Esophagus squamous epithelium (tissue), 5 donors: ENCODE results near the gene ACTN4. TPM values are rescaled to one million over a fixed set of nuclear protein-coding genes. Genes with fewer than 3 reads are reported as not detected.

Experiments
- DNase-seq: peaks from one replicate; lab custom pipeline; 2025; lab: John Stamatoyannopoulos, UW
- H3K27ac ChIP-seq, 4 donors: fragments of 200-600 bp; sonication (generic); one replicate each; pipeline ENCODE4 v1.5.1; 2016 to 2019; ENCODE audit warnings: mild to moderate bottlenecking in 1 of 4
- H3K27me3 ChIP-seq, 4 donors: fragments of 200-600 bp; sonication (generic); 1 replicate in 3 of 4; 2 replicates in 1 of 4; pipeline versions ENCODE4 v1.5.1 to v1.6.0; 2017 to 2021; ENCODE audit warnings: antibody characterized with exemption in 1 of 4
- H3K36me3 ChIP-seq, 3 donors: fragments of 200-600 bp; sonication (generic); one replicate each; pipeline ENCODE4 v1.5.1; 2016 to 2019
- H3K4me1 ChIP-seq, 3 donors: fragments of 200-600 bp; sonication (generic); one replicate each; pipeline ENCODE4 v1.5.1; 2017 to 2019
- H3K4me3 ChIP-seq, 4 donors: fragments of 200-600 bp; sonication (generic); 1 replicate in 3 of 4; 2 replicates in 1 of 4; pipeline ENCODE4 v1.5.1; 2016 to 2019; ENCODE audit warnings: mild to moderate bottlenecking in 2 of 4, moderate library complexity in 1 of 4
- H3K9me3 ChIP-seq, 3 donors: fragments of 200-600 bp; sonication (generic); one replicate each; pipeline ENCODE4 v1.5.1; 2016 to 2019
- CTCF ChIP-seq, 6 experiments: fragments of 450-650 bp in 4 of 6; fragments of 200-600 bp in 2 of 6; sonication (generic) in 2 of 6; IDR thresholded peaks; one replicate each; pipeline ENCODE4 v1.5.1; 2016 to 2019; ENCODE audit warnings: antibody characterized with exemption in 6 of 6, mild to moderate bottlenecking in 4 of 6, moderate library complexity in 4 of 6
- POLR2A ChIP-seq, 4 donors: fragments of 450-650 bp; IDR thresholded peaks; one replicate each; pipeline ENCODE4 v1.6.1; 2017; ENCODE audit warnings: antibody characterized with exemption in 4 of 4, mild to moderate bottlenecking in 4 of 4, moderate library complexity in 3 of 4
- WGBS, 2 donors: methylation state at CpG; one replicate each; pipeline ENCODE4 v1.1.5; 2018; 5-methylcytosine and 5-hydroxymethylcytosine counted together
- intact Hi-C: fragments of 100-400 bp; cut with DNase I; formaldehyde crosslinking; loops from one replicate; pipeline ENCODE4 v1.15.0; 2022
- total RNA-seq, 4 donors: library from RNA; depleted of rRNA; stranded (reverse); fragments of >200 nt; gene quantifications; one replicate each; pipeline ENCODE4 v1.1.0, GENCODE V29; 2016
- donor health status: DM: yes; HTN: yes; CAD: no.

Gene ACTN4
- total RNA-seq, 4 donors from 2014 or later: 302 to 705 (median 414) TPM

GRCh38 chr19:38697197-38697596, 49.7 kb downstream of the ACTN4 start:
- intact Hi-C loops: no loop called here
- Histone ChIP-seq H3K9me3 (no peaks in the 10 kb centered on the region), H3K27ac (peak overlapping the region; percentile 68 to 99 (median 94)), H3K36me3 (peaks cover 1 to 90% (median 24%) of the 10 kb centered on the region in 3 donors), H3K27me3 (no peaks in the 10 kb centered on the region), H3K4me1 (peaks cover 66 to 98% (median 96%) of the 10 kb centered on the region in 3 donors), H3K4me3 (no peak overlapping the region)
- 24 to 76% methylated on average over 3 to 6 of the region's 6 CpGs for WGBS, 2 donors
- no peak for DNase-seq
- no peak for TF ChIP-seq CTCF (IDR thresholded peaks at IDR 0.05)
- no peak for TF ChIP-seq POLR2A (IDR thresholded peaks at IDR 0.05)

- no peaks in the 10 kb centered on the region for H3K9me3 ChIP-seq
- no peak overlapping the region for H3K4me3 ChIP-seq
- WGBS, 2 donors: 48 to 63% methylated on average over 3 to 5 of the region's 11 CpGs
- H3K27me3 ChIP-seq: no peaks in the 10 kb centered on the region
- DNase-seq: no peak
- no peak for TF ChIP-seq POLR2A (IDR thresholded peaks at IDR 0.05)
- no peak for TF ChIP-seq CTCF (IDR thresholded peaks at IDR 0.05)
- peak overlapping the region; percentile 68 to 99 (median 94) for H3K27ac ChIP-seq
- peaks cover 4 to 90% (median 26%) of the 10 kb centered on the region in 3 donors for H3K36me3 ChIP-seq
- intact Hi-C loops: no loop called here
- peaks cover 63 to 98% (median 96%) of the 10 kb centered on the region in 3 donors for H3K4me1 ChIP-seq
Observed at GRCh38 chr19:38697641-38698071, 50.2 kb downstream of the ACTN4 start.

- H3K36me3 ChIP-seq: peaks cover 4 to 90% (median 23%) of the 10 kb centered on the region in 3 donors
Observed at GRCh38 chr19:38698225-38699026, 51.0 kb downstream of the ACTN4 start.

GRCh38 chr19:38699027-38699346, 51.5 kb downstream of the ACTN4 start:
- no peaks in the 10 kb centered on the region for H3K9me3 ChIP-seq
- peaks cover 5 to 90% (median 22%) of the 10 kb centered on the region in 3 donors for H3K36me3 ChIP-seq
- 17 to 37% methylated on average over 2 to 6 of the region's 7 CpGs for WGBS, 2 donors
- H3K4me1 ChIP-seq: peaks cover 53 to 98% (median 84%) of the 10 kb centered on the region in 3 donors
- DNase-seq: no peak
- TF ChIP-seq POLR2A (IDR thresholded peaks at IDR 0.05): no peak
- peak in 2 of 6 experiments; percentile 19 to 20 for TF ChIP-seq CTCF (IDR thresholded peaks at IDR 0.05)
- no peak overlapping the region for H3K4me3 ChIP-seq
- H3K27ac ChIP-seq: peak overlapping the region; percentile 68 to 99 (median 94)
- intact Hi-C loops: no loop called here
- H3K27me3 ChIP-seq: no peaks in the 10 kb centered on the region

More at GRCh38 chr19:38698225-38699026, 51.0 kb downstream of the ACTN4 start:
- intact Hi-C loops: no loop called here
- TF ChIP-seq POLR2A (IDR thresholded peaks at IDR 0.05) (no peak), CTCF (IDR thresholded peaks at IDR 0.05) (no peak)
- 66 to 68% methylated on average over 8 to 11 of the region's 22 CpGs for WGBS, 2 donors
- no peak overlapping the region for H3K4me3 ChIP-seq
- peak overlapping the region; percentile 68 to 99 (median 94) for H3K27ac ChIP-seq
- H3K9me3 ChIP-seq: no peaks in the 10 kb centered on the region
- H3K27me3 ChIP-seq: no peaks in the 10 kb centered on the region
- H3K4me1 ChIP-seq: peaks cover 57 to 98% (median 90%) of the 10 kb centered on the region in 3 donors
- no peak for DNase-seq
